Hepatocyte (in vitro differentiated cells): ENCODE results near the gene ZSCAN31. TPM values are rescaled to one million over a fixed set of nuclear protein-coding genes. Genes with fewer than 3 reads are reported as not detected.

Experiments
- DNase-seq: peaks from one replicate; pipeline ENCODE4 v3.0.0-alpha.2; 2016; ENCODE audit warnings: low spot score
- H2AFZ ChIP-seq: fragments of 200-600 bp; sonication (generic); 2 replicates; pipeline ENCODE4 v1.6.0; 2016; ENCODE audit warnings: antibody characterized with exemption, mild to moderate bottlenecking
- H3K27ac ChIP-seq: fragments of 200-600 bp; sonication (generic); 2 replicates; pipeline ENCODE4 v1.5.1; 2016; ENCODE audit warnings: mild to moderate bottlenecking
- H3K27me3 ChIP-seq: fragments of 200-600 bp; sonication (generic); 2 replicates; pipeline ENCODE4 v1.6.1; 2016
- H3K36me3 ChIP-seq: fragments of 200-600 bp; sonication (generic); replicated peaks from 2 replicates; pipeline ENCODE4 v1.5.1; 2016; ENCODE audit warnings: low read depth; ENCODE audit not compliant: insufficient read depth
- H3K4me1 ChIP-seq: fragments of 200-600 bp; sonication (generic); 2 replicates; pipeline ENCODE4 v1.5.1; 2016; ENCODE audit warnings: mild to moderate bottlenecking, moderate library complexity; ENCODE audit not compliant: insufficient read depth
- H3K4me2 ChIP-seq: fragments of 200-600 bp; sonication (generic); 2 replicates; pipeline ENCODE4 v1.6.0; 2016
- H3K4me3 ChIP-seq: fragments of 200-600 bp; sonication (generic); 2 replicates; pipeline ENCODE4 v1.5.1; 2016; ENCODE audit warnings: mild to moderate bottlenecking
- H3K79me2 ChIP-seq: fragments of 200-600 bp; sonication (generic); 2 replicates; pipeline ENCODE4 v1.6.0; 2017; ENCODE audit warnings: mild to moderate bottlenecking
- H3K9me2 ChIP-seq: fragments of 200-600 bp; sonication (generic); replicated peaks from 2 replicates; pipeline ENCODE4 v1.6.0; 2017; ENCODE audit warnings: mild to moderate bottlenecking; ENCODE audit not compliant: insufficient read depth
- H3K9me3 ChIP-seq: fragments of 200-600 bp; sonication (generic); 2 replicates; pipeline ENCODE4 v1.5.1; 2016; ENCODE audit warnings: low read depth, mild to moderate bottlenecking
- H4K20me1 ChIP-seq: fragments of 200-600 bp; sonication (generic); 2 replicates; pipeline ENCODE4 v1.6.0; 2016; ENCODE audit warnings: mild to moderate bottlenecking; ENCODE audit not compliant: insufficient read depth, poor library complexity, severe bottlenecking
- CTCF ChIP-seq: fragments of 200-600 bp; sonication (generic); IDR thresholded peaks from 2 replicates; pipeline ENCODE4 v1.5.1; 2016; ENCODE audit warnings: antibody characterized with exemption, mild to moderate bottlenecking; ENCODE audit not compliant: poor library complexity
- EZH2 ChIP-seq: fragments of 200-600 bp; sonication (generic); IDR thresholded peaks from 2 replicates; pipeline ENCODE4 v1.6.1; 2016; ENCODE audit warnings: antibody characterized with exemption, mild to moderate bottlenecking, borderline replicate concordance
- EZH2phosphoT487 ChIP-seq: fragments of 200-600 bp; sonication (generic); IDR thresholded peaks from one replicate; pipeline ENCODE4 v1.6.1; 2018; ENCODE audit warnings: antibody characterized with exemption, mild to moderate bottlenecking, low read depth, moderate library complexity; ENCODE audit not compliant: unreplicated experiment, severe bottlenecking
- WGBS: methylation state at CpG from one replicate; pipeline ENCODE4 v1.1.6; 2016; ENCODE audit warnings: low lambda C conversion rate; ENCODE audit errors: missing lambda C conversion rate; 5-methylcytosine and 5-hydroxymethylcytosine counted together
- polyA plus RNA-seq: library from polyadenylated mRNA; unstranded; fragments of >200 nt; fragmentation: Nextera tagmentation; extraction: Ambion mirVana; gene quantifications from 2 replicates; pipeline ENCODE4 v1.2.1, GENCODE V29; 2016
- total RNA-seq: library from RNA; depleted of rRNA; stranded (reverse); fragments of >200 nt; gene quantifications from 2 replicates; pipeline ENCODE4 v1.2.3, GENCODE V29; 2014

Gene ZSCAN31
- total and polyA plus RNA-seq, 2 experiments from 2014 or later, result 1.8 to 4.6 TPM

- Histone ChIP-seq H2AFZ (no peak overlapping the region), H3K27me3 (no peaks in the 10 kb centered on the region), H3K9me2 (no peaks in the 10 kb centered on the region), H3K4me3 (no peak overlapping the region), H4K20me1 (no peaks in the 10 kb centered on the region), H3K9me3 (no peaks in the 10 kb centered on the region), H3K4me1 (no peaks in the 10 kb centered on the region), H3K79me2 (no peaks in the 10 kb centered on the region), H3K36me3 (no peaks in the 10 kb centered on the region), H3K27ac (no peak overlapping the region), H3K4me2 (no peak overlapping the region)
- DNase-seq, result no peak
- no peak for TF ChIP-seq CTCF
- TF ChIP-seq EZH2phosphoT487, result no peak
- TF ChIP-seq EZH2, result no peak
- WGBS, result 83% methylated on average over 9 of the region's 9 CpGs
These were observed 35.9 kb upstream of the ZSCAN31 start for GRCh38 chr6:28371706-28372451.

- TF ChIP-seq CTCF (no peak), EZH2 (no peak), EZH2phosphoT487 (no peak)
- Histone ChIP-seq H3K36me3 (no peaks in the 10 kb centered on the region), H3K9me3 (no peaks in the 10 kb centered on the region), H3K9me2 (no peaks in the 10 kb centered on the region), H3K27ac (no peak overlapping the region), H3K4me1 (no peaks in the 10 kb centered on the region), H4K20me1 (no peaks in the 10 kb centered on the region), H2AFZ (no peak overlapping the region), H3K79me2 (no peaks in the 10 kb centered on the region), H3K4me2 (no peak overlapping the region), H3K27me3 (no peaks in the 10 kb centered on the region), H3K4me3 (no peak overlapping the region)
- DNase-seq, result no peak
- WGBS, result 100% methylated on average over 1 of the region's 1 CpG
These were observed 35.3 kb upstream of the ZSCAN31 start for GRCh38 chr6:28371280-28371679.

GRCh38 chr6:28370440-28370839, 34.5 kb upstream of the ZSCAN31 start:
- TF ChIP-seq CTCF (no peak), EZH2 (no peak), EZH2phosphoT487 (no peak)
- no peak for DNase-seq
- Histone ChIP-seq H4K20me1 (no peaks in the 10 kb centered on the region), H2AFZ (no peak overlapping the region), H3K9me2 (no peaks in the 10 kb centered on the region), H3K4me3 (no peak overlapping the region), H3K27me3 (no peaks in the 10 kb centered on the region), H3K9me3 (no peaks in the 10 kb centered on the region), H3K79me2 (no peaks in the 10 kb centered on the region), H3K27ac (no peak overlapping the region), H3K4me1 (no peaks in the 10 kb centered on the region), H3K36me3 (no peaks in the 10 kb centered on the region), H3K4me2 (no peak overlapping the region)
- WGBS, result 93% methylated on average over 2 of the region's 2 CpGs
